Stimulated activated CD8-positive, alpha-beta memory T cell treated with anti-CD3 and anti-CD28 coated beads, Interleukin-7, amount 100 ng/mL, for 48 hours (primary cell): ENCODE data around the gene RGS6.

Experiments
- DNase-seq, 2 donors: peaks; one replicate each; pipeline ENCODE4 v3.0.0-alpha.2; 2020; ENCODE audit warnings: low read depth in 1 of 2; ENCODE audit errors: extremely low read depth in 1 of 2

Gene RGS6

DNA sequence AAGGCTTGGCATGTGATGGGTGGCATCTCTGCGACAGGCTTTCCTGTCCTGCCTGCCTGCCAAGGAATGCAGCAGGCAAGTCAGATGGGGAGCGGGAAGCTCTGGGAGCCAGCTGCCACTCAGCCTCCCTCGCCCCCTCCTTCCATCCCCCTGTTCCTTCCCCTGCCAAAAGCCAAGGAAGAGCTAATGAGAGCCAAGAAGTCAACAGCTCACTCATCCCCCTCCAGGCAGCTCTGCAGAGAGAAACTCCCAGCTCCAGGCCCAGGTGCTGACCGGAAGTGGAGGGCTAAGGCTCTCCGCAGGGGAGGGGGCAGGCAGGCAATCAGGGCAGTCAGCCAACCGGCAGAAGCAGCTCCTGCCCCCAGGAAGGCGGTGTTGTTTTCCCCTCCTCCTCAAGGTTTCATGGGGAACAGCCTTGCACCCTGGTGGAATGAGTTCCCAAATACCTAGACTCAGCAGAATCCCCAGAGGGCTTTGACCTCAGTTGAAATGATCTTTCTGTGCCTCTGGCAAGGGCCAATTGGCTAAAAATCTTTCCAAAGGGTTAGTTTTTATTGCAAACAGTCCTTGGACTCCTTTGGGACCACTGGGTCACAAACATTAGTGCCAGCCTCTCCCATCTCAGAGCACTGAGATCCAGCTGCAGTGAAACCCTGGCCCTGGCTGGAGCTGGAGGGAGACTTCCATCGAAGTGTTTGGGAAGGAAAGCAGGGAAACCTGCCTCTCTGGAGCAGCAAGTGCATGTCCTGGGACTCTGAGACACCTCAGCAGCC, 612.6 kb downstream of the RGS6 start:
- no peak for DNase-seq

DNA sequence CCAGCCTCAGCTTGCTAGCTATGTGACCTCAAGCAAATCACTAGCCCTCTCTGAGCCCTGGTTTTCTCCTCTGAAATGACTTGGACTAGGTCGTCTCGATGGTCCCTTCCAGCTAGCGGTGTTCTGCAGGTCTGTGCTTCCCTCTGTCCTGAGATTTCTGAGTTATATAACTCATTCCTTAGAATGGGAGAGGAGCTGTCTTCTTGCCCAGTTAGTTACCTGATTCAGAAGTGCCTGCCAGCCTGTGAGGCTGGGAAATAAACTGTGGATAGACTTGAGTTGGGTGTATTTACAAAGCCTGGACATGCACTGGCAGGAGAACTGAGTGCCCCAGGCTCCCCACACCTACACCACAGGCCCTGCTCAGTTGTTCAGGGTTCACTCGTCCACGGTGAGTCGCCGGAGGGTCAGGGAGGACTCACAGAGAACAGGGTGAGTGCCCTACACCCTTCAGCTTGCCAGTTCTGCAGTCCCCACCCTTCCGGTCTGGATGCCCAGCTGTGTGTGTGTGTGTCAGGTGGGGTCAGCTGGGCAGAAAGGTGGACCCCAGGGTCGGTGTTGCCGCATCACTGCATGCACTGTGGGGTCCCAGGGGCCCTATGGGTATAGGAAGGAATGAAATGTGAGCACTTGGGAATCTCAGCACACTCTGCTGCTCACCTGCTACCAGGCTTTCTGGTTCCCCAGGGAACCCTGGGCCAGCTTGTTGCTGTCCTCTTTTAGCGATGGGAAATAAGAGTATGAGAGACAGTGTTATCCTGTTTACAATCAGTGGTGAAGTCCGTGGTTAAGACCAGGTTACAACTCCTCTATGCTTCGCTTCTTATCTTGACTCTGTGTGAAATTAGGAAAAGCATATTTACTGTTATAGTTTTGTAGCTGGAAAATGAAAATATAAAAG, 613.4 kb downstream of the RGS6 start:
- DNase-seq = no peak

DNA sequence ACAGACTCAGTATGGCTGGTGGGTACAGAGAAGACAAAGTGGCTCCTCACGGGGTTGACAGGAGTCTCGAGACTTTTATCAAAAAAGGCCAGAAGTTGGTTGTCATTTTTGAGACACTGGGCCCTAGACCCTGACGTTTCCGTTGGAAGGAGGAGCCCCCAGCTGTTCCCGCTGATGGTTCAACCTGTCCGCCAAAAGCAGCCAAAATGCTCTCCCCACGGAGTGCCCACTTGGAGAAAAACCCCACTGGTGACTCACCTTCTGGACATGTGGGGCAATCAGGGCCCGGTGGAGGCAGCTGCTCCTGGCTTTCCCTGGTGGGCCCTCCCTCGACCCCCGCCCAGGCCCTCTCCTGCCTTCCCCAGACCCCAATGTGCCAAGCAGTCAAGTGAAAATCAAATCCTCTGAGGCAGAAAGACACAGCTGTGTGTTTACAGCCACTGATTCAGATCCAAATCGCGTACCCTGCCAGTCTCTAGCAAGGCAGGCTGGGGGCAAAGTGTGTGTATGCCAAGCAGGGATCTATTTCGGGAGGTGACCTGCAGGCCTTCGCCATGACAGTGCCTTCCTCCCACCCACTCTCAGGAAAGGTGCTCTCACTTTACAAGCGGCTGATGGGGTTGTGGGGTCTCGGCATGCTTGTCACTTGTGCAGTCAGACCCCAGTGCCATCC, 614.3 kb downstream of the RGS6 start:
- no peak for DNase-seq

DNA sequence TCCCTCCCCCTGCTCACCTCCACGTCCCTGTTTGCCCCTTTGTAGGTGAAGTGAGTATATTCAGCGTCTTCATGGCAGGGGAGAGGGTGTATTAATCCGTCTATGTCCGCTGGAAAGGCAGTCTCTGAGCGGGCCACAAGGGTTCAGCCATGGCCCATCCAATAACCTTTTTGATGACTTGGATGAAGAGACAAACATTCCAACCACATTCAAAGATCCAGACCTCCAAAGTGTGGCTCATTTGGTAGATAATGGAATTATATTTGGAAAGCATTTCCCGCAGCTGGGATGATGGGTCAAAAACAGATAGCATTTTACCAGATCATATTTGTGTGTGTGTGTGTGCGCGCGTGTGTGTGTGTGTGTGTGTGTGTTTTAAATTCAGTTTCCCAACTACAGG, 615.8 kb downstream of the RGS6 start:
- no peak for DNase-seq

DNA sequence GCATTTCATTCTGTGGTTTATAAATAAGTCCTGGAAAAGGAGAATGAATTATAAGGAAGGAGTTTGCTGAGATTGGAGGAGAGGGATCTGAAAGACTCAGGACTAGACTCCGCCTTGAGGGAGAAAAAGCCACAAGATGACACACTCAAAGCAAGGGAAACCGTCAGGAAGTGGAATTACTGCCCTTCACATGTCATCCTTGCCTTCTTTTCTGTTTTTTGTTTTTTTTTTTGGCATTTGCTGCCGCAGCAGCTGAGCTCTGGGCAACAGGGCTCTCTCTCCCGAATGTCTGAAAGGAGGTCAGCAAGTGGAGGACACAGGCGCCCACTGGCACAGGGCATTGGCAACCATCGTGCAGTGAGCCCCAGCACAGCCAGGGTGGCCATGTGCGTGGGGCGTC, 616.8 kb downstream of the RGS6 start:
- no peak for DNase-seq

DNA sequence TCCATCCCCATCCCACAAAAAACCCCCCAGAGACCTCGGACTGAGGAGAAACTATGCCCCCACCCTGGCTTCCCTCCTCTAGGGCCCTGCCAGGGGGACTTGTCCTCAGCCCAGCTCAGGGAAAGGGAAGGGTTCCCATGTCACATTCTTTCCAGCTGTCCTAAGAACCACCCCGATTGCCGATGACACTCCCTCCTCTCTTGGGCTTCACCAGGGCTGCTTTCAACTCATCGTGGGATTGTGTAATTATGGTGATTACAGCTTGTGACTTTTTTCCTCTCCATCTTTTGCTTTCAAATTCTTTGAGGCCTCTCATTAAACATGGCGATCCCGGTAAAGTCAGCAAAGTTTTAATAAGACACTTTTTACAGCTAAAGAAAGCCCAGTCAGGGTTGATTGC, 617.6 kb downstream of the RGS6 start:
- DNase-seq = no peak

DNA sequence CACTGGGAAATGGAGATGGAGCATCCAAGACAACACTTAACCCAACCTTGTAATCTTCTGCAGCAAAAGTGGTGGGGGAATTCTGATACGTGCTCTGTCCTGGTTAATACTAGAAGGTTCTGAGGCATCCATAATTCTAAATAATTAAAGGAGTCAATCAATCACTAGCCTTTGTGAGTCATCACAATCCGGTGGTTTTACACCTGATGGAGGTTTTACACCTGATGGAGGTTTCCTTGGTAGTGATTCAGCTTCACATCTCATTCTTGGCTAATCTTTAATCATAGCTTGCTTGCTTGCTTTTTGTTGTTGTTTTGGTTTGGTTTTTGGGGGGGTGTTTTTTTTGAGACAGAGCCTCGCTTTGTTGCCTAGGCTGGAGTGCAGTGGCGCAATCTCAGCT, 618.3 kb downstream of the RGS6 start:
- no peak for DNase-seq

DNA sequence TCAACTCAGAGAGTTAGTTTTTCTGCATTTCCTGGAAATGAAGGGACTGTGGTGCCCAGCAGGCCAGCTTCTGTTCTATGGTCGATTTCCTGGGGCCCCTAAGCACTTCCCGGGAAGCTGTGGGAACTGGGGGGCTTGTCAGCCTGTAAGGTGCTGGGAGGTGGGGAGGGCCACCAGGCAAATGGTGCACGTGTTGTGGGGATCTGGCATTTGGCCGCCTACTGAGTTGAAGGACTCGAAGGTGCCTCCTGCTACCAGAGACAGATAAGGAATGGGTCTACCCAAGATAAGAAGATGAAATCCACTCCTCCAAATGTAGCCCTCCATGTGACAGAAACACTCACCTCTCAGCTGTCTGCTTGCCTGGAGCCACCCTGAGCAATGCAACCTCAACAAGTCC, 620.0 kb downstream of the RGS6 start:
- DNase-seq = no peak

DNA sequence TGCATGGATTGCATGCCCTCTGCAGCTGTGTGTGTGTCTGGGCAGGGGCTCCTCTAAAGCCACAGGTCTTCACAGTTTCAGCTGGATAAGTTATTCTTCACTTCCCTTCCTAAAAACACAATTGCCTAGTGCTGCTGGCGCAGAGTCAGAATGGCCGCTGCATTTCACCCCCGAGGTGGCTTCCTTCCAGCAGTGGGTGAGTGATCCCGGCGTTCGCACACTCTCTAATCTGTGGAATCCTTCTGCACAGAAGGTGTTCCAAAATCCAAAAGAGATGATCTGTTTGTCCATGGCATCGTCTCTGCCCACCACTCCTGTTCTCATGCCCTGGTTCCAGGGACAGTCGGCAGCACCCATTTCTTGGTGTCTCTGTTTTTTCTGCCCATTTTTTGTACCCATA, 620.9 kb downstream of the RGS6 start:
- no peak for DNase-seq

DNA sequence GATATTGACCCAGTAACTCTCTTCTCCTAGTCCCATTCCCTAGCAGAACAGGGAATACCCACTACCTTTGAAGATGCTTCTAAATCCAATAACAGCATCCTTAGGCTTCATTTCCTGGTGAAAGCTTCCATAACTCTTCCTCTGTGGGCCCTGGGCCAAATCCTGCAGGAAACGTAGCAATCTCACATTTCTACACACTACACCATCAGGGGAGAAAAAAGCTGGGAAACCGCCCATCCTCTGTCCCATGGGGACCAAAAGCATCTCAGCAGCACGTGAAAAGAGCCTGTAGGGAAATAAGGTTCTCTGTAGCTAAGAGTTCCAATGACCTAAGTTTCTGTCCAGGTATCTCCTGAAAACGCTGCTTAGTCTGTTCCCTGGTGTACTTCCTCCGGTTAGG, 621.4 kb downstream of the RGS6 start:
- DNase-seq = no peak

DNA sequence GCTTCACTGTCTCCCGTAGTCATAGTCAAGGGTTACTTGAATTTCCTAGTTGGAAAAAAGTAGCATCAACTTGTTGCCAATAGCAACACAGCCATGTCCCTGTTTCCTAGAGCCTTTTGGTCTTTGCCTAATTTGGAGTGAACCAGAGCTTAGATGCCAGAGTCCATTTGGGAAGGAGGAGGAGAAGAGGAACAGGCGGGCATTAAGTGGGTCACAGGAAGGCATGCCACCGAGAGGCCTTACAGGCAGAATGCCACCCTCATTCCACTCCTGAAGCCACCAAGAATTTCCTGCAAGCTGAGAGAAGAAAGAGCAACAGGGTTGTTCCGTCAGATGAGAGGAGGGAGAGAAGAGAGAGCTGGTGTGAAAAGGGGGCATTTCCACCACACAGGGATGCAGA, 622.2 kb downstream of the RGS6 start:
- no peak for DNase-seq

DNA sequence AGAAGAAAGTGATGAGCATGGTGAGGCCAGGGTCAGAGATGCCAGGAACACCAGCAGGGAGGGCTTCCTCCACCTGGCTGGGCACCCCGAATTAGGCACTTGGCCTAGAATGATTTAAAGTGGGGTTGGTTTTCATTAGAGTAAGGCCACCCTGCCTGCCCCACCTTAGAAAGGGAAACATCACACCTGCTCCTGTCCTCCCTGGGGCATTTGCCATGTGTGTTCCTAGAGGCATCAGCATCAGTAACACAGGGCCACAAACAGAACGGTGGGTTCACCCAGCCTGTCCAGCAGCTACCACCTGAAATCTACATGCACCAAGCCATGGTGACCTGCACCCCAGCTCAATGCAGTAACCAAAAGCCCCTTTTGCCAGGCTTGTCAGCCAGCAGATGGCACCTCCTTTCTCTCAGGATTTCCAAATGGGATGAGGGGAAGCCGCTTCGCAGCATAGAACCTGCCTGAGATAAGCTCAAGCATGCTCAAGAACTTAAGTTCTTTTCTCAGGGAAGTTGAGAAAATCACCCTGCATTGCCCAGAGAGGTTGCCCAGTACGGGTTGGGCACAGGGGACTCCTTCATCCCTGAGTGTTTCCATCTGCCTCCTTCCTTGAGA, 622.9 kb downstream of the RGS6 start:
- no peak for DNase-seq

DNA sequence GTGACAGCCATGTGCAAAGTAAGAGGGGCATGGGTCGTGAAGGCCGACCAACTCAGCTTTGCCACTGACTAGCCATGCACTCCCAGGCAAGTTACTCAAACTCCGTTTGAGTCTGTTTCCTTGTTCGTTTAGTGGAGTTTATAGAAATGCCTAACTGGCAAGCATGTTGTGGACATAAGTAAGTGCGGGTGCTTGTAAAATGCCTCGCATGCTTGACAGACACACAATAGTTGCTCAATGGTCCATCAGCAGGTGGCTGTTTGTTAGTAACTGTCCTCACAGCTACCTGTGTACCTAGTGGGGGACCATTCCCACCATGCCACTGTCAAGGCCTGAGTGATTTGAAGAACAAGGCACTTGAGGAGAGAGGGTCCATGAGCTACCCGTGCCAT, 623.4 kb downstream of the RGS6 start:
- no peak for DNase-seq

DNA sequence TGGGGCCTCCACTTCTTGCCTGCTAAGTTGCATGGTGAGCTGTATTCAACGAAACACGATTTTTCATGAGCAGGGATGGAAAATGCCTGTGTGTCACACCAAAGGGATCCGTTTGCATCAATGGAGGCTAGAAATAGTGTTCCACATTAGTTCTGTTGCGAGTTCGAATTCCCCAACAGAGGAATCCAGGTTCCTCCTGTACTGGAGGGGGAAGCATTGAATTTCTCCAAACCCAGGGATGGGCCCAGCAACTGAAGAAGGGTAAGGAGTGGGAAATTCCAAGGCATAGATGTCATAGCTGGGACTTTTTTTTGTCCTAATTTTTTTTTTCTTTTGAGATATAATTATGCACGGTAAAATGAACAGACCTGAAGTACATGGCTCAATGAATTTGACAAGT, 625.4 kb downstream of the RGS6 start:
- DNase-seq = no peak

DNA sequence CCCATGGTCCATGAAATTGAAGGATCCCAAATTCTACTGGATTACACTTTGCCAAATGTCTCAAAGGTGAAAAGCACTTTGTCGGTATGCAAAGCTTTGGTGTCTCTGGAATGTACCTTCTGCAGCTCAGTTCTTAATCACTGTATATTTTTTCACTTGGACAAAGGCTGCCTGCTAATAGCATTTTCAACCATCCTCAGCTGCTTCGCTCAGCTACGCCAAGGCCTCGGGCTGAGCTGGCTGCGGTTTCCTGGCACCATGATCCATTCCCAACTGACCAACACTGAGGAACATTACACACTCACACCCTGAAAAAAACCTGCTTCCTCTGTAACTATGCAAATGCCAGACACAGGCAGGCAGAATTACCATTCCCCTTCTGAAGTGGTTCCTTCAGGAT, 626.5 kb downstream of the RGS6 start:
- DNase-seq = no peak

DNA sequence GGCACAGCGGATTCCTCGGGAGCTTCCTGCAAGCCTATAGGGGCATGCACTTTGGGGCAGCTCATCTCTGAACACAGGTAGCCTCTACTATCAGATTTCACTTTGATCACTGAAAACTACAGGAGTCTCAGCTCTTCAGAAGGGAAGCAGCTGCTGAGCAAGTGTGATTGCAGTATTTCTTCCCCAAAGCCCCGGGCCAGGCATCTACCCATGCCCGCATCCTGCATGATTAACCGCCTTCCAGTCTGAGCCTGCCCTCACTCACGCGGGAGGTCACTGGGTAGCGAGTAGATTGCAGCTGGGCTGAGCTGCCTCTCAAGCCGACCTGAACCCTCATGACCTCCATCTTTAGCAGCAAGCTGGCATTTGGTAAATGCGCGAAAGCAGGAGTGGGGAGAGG, 627.0 kb downstream of the RGS6 start:
- no peak for DNase-seq

DNA sequence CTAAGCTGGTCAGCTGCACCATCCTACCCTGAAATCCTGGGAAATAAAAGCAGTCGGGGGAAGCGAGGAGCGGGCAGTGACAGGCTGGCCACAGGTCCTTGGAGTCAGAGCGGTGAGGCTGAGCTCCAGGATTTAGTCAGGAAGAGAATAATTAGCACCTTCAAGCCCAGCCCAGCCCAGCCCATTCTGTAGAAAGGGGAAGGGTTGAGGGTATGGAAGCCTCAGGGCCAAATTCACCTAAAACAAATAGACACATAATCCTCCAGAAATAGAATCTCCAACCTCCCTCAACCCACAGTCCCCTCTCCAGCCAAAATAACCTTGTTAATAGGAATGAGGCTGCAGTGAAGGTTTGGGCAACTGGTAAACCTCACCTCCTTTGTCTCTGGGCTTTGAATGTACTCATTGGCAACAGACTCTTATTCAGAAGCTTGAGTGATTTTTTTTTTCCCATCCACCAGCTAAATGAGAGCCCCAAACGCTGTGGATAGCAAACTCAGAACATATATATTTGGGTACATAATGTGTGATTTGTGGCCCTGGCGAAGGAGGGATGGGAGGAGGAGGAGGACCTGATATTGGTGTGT, 627.5 kb downstream of the RGS6 start:
- no peak for DNase-seq

DNA sequence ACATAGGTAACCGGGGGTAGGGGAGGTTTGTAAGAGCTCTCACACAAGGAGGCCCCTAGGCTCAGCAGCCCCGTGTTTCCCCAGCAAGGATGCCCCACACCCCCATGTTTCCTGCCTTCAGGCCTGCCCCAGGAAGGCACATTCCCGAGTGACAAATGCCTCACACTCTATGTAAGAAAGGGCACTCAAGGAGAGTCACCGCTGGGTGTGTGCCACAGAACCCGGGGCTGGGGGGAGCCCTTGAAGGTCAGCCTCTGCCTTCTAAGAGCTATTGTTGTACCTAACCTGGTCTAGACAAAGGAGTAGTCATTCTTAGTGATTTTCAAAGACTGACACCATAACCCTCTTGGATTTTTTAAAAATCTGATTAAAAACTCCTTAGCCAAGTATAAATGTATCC, 628.1 kb downstream of the RGS6 start:
- no peak for DNase-seq

DNA sequence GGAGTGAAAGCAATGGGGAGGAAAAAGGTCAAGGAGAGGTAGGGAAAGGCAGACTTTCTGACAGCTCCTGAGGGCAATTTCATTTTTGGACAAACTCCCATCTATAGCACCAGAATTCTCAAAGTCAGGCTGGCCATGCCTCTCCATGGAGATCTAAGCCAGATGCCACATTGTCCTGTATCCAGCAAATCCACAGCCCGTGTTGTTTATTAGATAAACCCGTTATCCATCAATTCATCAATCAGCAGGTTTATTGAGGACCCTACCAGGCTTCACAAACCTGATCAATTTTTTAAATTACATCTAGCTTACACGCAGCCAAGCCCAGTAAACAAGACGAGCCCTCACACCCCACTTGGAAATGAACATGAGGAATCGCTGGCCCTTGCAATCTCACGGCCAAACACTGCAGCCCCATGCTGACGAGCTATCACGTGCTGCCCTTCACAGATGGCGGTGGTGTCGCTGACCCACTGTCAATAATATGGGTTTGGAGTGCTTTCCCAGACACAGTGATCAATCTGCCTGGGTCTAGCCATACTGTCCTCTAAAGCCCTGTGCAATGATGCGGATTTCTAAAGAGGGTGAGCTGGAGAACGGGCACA, 628.8 kb downstream of the RGS6 start:
- no peak for DNase-seq

DNA sequence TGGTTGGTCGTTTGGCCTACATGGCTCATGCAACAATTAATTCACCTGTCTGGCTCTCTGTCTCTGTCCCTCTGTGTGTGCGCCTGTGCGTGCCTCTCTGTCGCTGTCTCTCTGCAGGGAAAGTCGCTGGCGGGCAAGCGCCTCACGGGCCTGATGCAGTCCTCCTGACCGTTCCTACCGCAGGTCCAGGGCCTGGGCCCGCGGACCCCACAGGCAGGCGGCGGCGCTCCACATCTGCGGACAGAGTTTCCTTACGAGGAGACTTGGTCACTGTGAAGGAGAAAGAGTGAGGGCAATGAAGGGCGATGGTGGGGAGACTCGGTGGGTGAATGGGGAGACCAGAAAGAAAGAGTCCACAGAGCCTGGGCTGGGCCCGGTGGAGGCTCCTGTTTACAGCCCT, 630.1 kb downstream of the RGS6 start:
- DNase-seq = no peak

DNA sequence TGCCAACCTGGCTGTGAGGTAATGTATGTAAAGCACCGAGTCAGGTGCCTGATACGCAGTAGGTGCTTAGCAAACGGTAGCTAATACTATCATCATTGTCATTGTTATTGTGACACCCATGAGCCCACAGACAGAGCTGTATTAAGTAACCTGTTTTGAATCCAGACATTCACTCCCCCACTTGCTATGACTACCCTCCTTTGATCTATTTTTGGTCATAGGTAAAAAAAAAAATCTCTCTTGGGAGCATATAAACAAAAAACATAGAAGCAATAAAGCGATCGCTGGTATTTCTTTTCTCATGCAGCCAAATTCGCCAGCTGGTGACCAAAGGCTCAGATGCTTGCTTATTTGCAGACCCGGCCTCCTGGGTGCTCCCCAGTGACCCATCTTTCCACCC, 631.4 kb downstream of the RGS6 start:
- no peak for DNase-seq
